Measurements from ENCODE around the gene SLC9A6.

SLC9A6 gene

DNA sequence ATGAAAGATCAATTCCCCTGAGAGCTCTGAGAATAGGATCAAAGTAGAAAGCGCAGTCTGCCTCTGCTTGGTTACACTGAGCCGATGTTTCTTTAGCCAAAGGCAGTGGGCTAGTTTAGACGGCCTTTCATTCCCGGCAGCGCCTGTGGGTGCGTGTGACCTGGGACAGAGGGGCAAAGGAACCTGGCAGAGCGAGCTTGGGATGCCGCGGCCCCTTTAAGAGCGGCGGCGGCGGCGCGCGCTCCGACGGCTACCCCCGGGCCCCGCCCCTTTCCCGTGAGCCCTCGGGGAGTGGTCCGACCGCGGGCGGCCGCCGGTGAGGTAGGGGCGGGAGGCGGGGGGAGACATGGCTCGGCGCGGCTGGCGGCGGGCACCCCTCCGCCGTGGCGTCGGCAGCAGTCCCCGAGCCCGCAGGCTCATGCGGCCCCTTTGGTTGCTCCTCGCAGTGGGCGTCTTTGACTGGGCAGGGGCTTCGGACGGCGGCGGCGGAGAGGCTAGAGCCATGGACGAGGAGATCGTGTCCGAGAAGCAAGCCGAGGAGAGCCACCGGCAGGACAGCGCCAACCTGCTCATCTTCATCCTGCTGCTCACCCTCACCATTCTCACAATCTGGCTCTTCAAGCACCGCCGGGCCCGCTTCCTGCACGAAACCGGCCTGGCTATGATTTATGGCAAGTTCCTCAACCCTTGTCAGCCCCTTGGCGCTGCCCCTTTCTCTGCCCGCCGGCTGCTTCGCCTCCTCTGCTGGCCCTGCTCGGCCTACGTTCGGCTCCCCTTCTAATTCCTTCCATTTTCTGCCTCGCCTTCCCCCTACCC is at the start of gene SLC9A6:
Gene SLC9A6, plus strand, starts transcription at position 279 of the 816 bp plus-strand sequence. Its CDS starts 224 bp downstream, at position 503.
- DNase-seq: peak; percentile 77

GRCh38 chrX:135944486-135944885 is 40.7 kb upstream of the SLC9A6 start:
- no peak for DNase-seq

DNA sequence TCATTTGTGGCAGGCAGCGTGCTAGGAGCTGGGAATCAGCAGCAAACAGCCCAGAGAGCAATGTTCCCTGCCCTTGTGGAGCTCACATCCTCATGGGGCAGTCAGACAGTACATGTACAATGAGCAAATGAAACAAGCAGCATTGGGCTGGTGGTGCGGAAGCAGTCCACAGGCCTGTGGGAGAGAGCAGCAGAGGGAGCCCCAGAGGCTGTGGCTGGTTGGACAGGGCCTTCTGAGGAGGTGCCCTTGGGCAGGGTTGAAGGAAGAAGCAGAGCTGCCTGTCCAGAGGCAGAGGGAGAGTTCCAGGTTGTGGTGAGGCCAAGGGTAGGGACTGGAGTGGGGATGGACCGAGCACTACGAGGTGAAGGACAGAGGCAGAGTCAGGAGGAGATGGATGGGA is 33.9 kb upstream of the SLC9A6 start:
- no peak for DNase-seq

DNA sequence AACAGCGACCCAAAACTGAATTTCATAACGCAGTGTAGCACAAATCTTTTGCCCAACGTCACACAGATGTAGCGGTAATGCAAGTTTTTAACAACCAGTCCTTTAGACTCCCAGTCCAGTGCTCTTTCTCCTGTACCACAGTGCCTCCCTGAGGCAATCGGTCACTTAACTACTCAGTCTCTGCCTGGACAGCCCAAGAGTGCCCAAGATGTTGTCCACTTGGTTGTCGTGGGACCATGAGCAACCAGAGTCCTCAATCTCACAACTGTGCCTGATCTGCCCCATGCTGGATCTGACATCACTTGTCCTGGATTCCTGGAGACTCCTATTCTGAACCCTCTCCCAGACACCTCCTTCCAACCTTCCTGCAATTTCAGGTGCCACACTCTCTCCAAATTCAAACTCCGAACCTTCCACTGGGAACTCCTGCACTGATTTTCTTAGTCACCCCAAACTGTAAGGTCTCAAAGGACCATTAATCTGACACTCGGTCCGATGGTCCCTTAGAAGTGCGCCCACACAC is 12.1 kb upstream of the SLC9A6 start:
- DNase-seq: no peak

- peak; percentile 81 for DNase-seq
Measured at GRCh38 chrX:135973548-135974278, 11.5 kb upstream of the SLC9A6 start, which contains the start of gene MMGT1. Gene MMGT1, minus strand, starts transcription at chrX:135973988. Its CDS starts 313 bp downstream, at chrX:135973675.

GRCh38 chrX:135974279-135974856 is 10.9 kb upstream of the SLC9A6 start:
- DNase-seq: peak; percentile 60

GRCh38 chrX:135975421-135975820 is 9.8 kb upstream of the SLC9A6 start:
- no peak for DNase-seq

- DNase-seq: no peak
Measured at GRCh38 chrX:135977611-135978010, 7.6 kb upstream of the SLC9A6 start.

- no peak for DNase-seq
Measured at GRCh38 chrX:135981010-135981409, 4.2 kb upstream of the SLC9A6 start.

DNA sequence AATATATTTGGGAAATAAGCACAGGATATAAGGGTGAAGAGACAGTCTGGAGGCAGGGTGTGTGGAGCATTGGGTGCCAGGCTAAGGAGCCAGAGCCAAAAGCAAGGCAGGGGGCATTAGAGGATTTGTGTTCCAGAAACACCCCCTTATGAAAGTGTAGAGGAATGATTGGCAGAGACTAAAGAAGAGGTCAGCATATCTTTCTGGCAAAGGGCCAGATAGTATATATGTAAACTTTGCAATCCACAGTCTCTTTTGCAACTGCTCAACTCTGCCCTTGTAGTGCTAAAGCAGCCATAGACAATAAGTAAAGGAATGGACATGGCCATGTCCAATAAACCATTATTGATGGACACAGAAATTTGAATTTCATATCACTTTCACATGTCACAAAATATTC is 3.6 kb upstream of the SLC9A6 start:
- no peak for DNase-seq

DNA sequence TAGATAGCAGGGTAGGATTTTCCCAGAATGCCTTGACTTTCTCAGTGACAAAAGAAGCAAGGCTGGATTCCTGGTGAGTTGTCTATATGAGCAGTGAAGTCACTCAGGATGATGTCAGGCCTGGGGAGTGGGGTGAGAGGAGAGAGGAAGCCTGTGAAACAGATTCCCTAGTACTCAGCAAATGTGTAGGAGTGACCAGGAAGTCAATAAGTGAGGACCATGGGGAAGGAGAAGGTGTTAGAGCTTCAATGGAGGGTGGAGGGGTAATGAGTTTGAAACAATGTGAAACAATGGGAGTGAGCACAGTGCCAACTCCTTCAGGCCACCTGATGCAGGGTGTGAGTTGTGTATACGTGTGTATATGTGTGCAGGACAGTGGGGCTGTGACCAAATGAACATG is 2.4 kb upstream of the SLC9A6 start:
- no peak for DNase-seq

DNA sequence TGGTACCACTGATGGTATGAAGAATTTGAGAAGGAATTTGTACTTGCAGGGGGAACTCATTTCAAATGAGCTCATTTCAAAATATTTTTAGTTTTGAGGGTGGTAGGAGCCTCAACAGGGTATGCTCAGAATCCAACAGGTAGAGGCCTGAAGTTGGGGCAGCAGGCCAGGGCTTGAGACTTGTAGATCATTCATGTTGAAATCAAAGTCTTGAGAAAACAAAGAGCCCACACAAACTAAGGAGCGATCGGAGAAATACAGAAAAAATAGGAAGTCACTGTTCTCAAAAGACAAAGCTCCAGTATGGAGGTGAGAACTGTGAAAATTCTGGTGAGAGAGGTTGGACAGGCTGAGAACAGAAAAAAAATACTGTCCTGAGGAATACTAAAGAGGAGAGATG is 979 bp upstream of the SLC9A6 start:
- no peak for DNase-seq

GRCh38 chrX:135984791-135985156 is 461 bp upstream of the SLC9A6 start:
- peak; percentile 15 for DNase-seq

DNA sequence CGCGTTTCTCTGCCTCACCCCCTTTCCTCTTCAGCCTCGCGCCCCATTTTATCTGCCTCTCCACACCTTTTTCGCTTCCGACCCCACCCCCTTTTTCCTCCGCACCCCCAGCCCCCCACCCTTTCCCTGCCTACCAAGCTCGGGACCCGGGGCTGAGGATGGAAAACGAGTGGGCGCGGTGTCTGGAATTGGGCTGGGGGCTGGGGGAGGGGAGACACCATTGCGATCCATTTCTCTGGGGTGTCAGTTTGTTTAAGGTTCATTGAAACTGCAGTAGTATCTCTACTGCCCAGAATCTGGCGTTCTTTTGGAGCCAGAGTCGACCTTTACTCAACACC is 707 bp downstream of the SLC9A6 start:
- DNase-seq: no peak

DNA sequence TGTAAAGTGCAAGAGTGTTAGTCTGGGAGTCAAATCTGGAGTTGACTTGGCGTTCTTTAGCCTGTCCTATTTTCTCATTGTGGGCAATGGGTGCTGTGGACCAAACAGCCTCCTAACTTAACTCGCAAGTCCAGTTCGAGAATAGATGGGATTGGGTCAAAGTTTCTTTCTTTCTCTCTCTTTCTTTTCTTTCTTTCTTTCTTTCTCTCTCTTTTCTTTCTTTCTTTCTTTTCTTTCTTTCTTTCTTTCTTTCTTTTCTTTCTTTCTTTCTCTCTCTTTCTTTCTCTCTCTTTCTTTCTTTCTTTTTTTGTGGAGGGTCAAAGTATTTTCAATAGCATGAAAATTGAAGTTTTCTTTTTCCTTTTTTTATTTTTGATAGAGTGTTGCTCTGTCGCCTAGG is 3.0 kb downstream of the SLC9A6 start:
- DNase-seq: no peak

DNA sequence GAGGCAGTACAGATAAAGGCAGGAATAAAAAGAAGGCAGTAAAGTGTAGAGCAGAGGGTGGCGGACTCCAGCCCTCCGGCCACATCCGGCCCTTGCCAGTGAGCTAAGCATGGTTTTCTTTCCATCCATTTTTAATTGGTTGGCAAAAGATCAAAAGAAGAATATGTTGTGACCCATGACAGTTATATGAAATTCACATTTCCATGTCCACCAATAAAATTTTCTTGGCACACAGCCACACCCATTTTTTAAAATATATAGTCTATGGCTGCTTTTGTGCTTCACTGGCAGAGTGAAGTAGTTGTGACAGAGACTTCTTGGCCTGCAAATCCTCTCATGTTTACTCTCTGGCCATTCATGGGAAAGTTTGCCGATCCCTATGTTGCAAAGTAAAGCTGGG is 29.8 kb downstream of the SLC9A6 start:
- no peak for DNase-seq

- no peak for DNase-seq
Measured at GRCh38 chrX:136016881-136017280, 31.6 kb downstream of the SLC9A6 start.

GRCh38 chrX:136019226-136019625 is 34.0 kb downstream of the SLC9A6 start:
- DNase-seq: no peak

- no peak for DNase-seq
Measured at GRCh38 chrX:136021160-136021559, 35.9 kb downstream of the SLC9A6 start.

DNA sequence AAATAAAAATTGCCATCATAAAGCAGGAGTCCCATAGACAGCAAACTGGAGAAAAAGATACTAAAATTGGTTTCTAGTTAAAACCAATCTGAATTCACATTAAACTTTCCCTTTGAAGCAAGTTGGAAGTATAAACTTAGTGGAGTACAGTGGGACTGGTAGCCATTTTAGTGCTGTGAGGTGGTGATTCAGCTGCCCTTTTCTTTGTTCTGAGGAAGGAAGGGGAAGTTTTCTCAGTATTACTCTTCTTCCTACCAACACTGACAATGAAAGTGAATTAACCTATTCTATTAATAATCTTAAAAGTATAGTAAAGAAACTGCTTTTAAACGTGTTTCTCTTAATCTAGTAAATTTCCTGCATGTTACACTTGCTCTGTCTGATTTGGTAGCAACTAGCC is 36.7 kb downstream of the SLC9A6 start:
- DNase-seq: no peak

DNA sequence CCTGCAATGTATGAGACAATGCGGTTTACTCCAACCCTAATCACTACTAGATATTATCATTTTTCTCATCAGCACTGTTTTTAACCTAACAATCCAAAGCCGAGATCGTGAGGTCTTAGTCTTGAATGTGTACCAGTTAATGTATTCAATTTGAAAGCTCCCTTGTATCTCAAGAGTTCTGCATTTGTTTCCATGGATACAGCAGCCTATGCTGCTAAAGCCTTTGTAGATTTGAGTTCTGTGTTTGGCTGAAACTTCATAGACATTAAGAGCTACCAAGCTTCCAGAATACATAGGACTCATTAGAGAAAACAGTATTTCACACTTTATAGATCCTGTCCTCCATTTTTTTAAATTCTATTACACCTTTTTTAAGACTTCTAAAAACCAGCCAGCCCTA is 39.9 kb downstream of the SLC9A6 start:
- DNase-seq: no peak

GRCh38 chrX:136028383-136028984 is 43.2 kb downstream of the SLC9A6 start:
- DNase-seq: peak; percentile 49

DNA sequence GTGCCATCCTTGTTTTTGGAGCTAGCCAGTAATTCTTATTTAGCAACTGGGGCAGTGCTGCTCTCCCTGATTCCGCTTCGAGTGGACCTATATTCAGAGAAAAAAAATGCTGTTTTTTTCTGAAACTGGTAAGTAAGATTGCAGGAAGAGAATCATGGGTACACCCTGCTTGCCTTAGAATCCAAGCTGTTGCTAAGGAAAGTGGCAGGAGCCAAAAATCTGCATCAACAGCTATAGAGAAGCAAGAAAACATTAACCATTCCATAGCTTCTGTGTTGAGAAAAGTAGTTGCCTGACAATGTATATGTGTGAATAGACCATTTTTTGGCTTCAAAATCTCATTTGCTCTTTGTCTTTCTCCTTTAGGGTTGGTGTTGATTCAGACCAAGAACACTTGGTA is 44.5 kb downstream of the SLC9A6 start:
- DNase-seq: no peak
